Upper lobe of left lung (tissue), 4 donors: ENCODE results near the gene AVEN.

Experiments used
- EP300 ChIP-seq, 4 donors: sonication (generic); formaldehyde crosslinking; IDR thresholded peaks; one replicate each; pipeline ENCODE4 v1.5.1; 2017; ENCODE audit warnings: antibody characterized with exemption in 4 of 4, control low read depth in 2 of 4
- POLR2A ChIP-seq, 4 donors: fragments of 450-650 bp; IDR thresholded peaks; one replicate each; pipeline ENCODE4 v1.5.1; 2016 to 2017; ENCODE audit warnings: antibody characterized with exemption in 4 of 4, mild to moderate bottlenecking in 2 of 4
- TF ChIP-seq, protein P1 (sequence below), 6 experiments: fragments of 450-650 bp in 4 of 6; fragments of 200-600 bp in 2 of 6; sonication (generic) in 2 of 6; IDR thresholded peaks; one replicate each; pipeline ENCODE4 v1.5.1; 2016 to 2019; ENCODE audit warnings: antibody characterized with exemption in 6 of 6

DNA sequence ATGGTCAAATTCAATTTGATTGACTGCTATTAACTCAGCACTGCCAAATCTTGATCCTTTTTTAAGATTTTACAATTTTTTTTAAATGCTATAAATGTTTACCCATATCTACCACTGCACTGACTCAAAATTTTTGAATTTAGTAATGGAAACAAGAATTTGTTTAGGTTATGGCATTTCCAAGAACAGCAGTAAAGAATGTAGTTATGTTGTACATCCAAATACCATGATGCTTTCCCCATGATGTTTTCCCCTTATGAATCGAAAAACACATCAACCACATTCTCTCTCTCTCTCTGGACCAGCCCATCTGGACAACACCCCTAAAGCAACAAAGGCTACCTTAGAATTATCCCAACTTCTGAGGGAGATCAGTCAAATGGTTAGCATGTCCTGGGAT, 56.5 kb downstream of the AVEN start:
- TF ChIP-seq EP300 (IDR thresholded peaks at IDR 0.05): no peak
- TF ChIP-seq POLR2A (IDR thresholded peaks at IDR 0.05): no peak
- TF ChIP-seq, protein P1, sequence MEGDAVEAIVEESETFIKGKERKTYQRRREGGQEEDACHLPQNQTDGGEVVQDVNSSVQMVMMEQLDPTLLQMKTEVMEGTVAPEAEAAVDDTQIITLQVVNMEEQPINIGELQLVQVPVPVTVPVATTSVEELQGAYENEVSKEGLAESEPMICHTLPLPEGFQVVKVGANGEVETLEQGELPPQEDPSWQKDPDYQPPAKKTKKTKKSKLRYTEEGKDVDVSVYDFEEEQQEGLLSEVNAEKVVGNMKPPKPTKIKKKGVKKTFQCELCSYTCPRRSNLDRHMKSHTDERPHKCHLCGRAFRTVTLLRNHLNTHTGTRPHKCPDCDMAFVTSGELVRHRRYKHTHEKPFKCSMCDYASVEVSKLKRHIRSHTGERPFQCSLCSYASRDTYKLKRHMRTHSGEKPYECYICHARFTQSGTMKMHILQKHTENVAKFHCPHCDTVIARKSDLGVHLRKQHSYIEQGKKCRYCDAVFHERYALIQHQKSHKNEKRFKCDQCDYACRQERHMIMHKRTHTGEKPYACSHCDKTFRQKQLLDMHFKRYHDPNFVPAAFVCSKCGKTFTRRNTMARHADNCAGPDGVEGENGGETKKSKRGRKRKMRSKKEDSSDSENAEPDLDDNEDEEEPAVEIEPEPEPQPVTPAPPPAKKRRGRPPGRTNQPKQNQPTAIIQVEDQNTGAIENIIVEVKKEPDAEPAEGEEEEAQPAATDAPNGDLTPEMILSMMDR (IDR thresholded peaks at IDR 0.05): no peak
